GM18519 (cell line): Measurements from ENCODE around the gene PAM16.

Experiments used
- ATAC-seq: cut with Tn5 transposase; IDR thresholded peaks from one replicate; pipeline ENCODE4 v1.9.1; 2021; ENCODE audit warnings: mild to moderate bottlenecking, moderate library complexity; ENCODE audit not compliant: unreplicated experiment, low FRiP score

The PAM16 gene

GRCh38 chr16:4372001-4372577, 21.0 kb upstream of the PAM16 start:
- no peak for ATAC-seq

GRCh38 chr16:4371357-4372000, 20.4 kb upstream of the PAM16 start, which contains the start of gene VASN:
TSS of gene VASN (plus strand) at chr16:4371848. CDS start at chr16:4380878, 9,030 bp downstream.
- no peak for ATAC-seq

- ATAC-seq = no peak
Observed at GRCh38 chr16:4370570-4371356, 19.6 kb upstream of the PAM16 start.

- no peak for ATAC-seq
Observed at GRCh38 chr16:4370151-4370550, 19.0 kb upstream of the PAM16 start.

GRCh38 chr16:4369007-4369733, 18.0 kb upstream of the PAM16 start:
- no peak for ATAC-seq

- no peak for ATAC-seq
Observed at GRCh38 chr16:4367393-4367856, 16.3 kb upstream of the PAM16 start.

GRCh38 chr16:4366016-4366415, 14.9 kb upstream of the PAM16 start:
- ATAC-seq = no peak

- ATAC-seq = no peak
Observed at GRCh38 chr16:4365615-4366014, 14.5 kb upstream of the PAM16 start.

GRCh38 chr16:4365014-4365406, 13.9 kb upstream of the PAM16 start:
- ATAC-seq = no peak

- no peak for ATAC-seq
Observed at GRCh38 chr16:4364196-4365013, 13.3 kb upstream of the PAM16 start.

GRCh38 chr16:4362476-4363135, 11.5 kb upstream of the PAM16 start:
- ATAC-seq = no peak

- no peak for ATAC-seq
Observed at GRCh38 chr16:4361944-4362311, 10.8 kb upstream of the PAM16 start.

- ATAC-seq = no peak
Observed at GRCh38 chr16:4361033-4361943, 10.2 kb upstream of the PAM16 start.

GRCh38 chr16:4360538-4361021, 9.5 kb upstream of the PAM16 start:
- ATAC-seq = no peak

GRCh38 chr16:4359914-4360313, 8.8 kb upstream of the PAM16 start:
- ATAC-seq = no peak

- ATAC-seq = no peak
Observed at GRCh38 chr16:4358831-4359561, 7.9 kb upstream of the PAM16 start.

GRCh38 chr16:4358236-4358635, 7.1 kb upstream of the PAM16 start:
- no peak for ATAC-seq

GRCh38 chr16:4356820-4357219, 5.7 kb upstream of the PAM16 start:
- ATAC-seq = no peak
